Measurements from ENCODE around the gene ZSCAN21. TPM values are rescaled to one million over a fixed set of nuclear protein-coding genes. Genes with fewer than 3 reads are reported as not detected.

Gene ZSCAN21
- total RNA-seq, 1 donor from 2014 or later, result 18.5 TPM

DNA sequence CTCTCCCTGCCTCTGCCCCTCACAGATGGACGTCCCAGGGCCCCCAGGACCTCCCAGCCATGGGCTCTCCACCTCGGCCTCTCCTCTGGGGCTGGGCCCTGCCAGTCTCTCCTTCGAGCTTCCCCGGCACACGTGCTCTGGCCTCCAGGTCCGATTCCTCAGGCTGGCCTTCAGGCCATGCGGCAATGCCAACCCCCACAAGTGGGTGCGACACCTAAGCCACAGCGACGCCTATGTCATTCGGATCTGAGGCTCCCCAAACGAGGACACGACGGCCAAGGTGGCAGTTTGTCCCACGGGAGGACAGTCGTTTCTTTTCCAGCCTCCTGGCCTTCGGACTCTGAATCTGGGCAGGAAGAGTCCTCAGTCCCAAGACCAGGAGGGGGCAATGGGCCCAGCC is 57.1 kb downstream of the ZSCAN21 start:
- DNase-seq (ENCODE audit: low spot score), result no peak
- Mint-ChIP-seq H3K27ac (ENCODE audit: unreplicated experiment) (no peak overlapping the region), H3K4me1 (ENCODE audit: unreplicated experiment) (peaks cover 7% of the 10 kb centered on the region), H3K27me3 (ENCODE audit: unreplicated experiment) (peaks cover 14% of the 10 kb centered on the region), H3K9me3 (ENCODE audit: unreplicated experiment) (no peaks in the 10 kb centered on the region), H3K4me3 (ENCODE audit: unreplicated experiment) (no peak overlapping the region), H3K36me3 (ENCODE audit: low read depth, unreplicated experiment) (peaks cover 31% of the 10 kb centered on the region)
- TF ChIP-seq, protein P1, sequence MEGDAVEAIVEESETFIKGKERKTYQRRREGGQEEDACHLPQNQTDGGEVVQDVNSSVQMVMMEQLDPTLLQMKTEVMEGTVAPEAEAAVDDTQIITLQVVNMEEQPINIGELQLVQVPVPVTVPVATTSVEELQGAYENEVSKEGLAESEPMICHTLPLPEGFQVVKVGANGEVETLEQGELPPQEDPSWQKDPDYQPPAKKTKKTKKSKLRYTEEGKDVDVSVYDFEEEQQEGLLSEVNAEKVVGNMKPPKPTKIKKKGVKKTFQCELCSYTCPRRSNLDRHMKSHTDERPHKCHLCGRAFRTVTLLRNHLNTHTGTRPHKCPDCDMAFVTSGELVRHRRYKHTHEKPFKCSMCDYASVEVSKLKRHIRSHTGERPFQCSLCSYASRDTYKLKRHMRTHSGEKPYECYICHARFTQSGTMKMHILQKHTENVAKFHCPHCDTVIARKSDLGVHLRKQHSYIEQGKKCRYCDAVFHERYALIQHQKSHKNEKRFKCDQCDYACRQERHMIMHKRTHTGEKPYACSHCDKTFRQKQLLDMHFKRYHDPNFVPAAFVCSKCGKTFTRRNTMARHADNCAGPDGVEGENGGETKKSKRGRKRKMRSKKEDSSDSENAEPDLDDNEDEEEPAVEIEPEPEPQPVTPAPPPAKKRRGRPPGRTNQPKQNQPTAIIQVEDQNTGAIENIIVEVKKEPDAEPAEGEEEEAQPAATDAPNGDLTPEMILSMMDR (IDR thresholded peaks at IDR 0.05; ENCODE audit: unreplicated experiment), result no peak

DNA sequence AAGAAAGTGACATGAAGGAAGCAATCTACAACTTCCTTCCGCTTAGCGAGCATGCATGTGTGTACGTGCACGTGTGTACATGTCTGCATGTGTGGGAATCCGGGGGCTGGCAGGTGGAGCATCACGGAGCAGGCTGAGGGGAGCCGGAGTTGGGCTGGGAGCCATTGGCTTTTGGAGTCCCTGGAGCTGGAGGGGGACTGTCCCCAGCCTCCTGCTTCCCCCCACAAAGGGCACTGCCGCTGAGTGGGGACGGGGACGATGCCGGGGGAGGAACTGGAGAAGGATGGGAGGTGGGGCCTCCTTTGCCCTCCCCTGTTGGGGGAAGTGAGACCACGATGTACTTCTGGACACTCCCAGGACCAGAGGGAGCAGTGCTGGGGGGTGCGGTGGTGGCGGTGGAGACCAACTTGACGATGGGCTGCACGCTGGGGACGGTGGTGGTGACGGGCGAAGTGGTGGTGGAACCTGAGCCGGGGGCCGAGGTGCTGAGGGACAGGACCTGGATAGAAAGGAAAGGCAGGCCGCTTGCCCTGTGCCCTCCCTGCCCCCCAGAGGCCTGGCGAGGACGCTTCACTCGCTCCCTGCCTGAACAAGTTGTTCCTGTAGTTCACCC is 57.7 kb downstream of the ZSCAN21 start:
- H3K36me3 Mint-ChIP-seq (ENCODE audit: low read depth, unreplicated experiment), result peaks cover 34% of the 10 kb centered on the region

DNA sequence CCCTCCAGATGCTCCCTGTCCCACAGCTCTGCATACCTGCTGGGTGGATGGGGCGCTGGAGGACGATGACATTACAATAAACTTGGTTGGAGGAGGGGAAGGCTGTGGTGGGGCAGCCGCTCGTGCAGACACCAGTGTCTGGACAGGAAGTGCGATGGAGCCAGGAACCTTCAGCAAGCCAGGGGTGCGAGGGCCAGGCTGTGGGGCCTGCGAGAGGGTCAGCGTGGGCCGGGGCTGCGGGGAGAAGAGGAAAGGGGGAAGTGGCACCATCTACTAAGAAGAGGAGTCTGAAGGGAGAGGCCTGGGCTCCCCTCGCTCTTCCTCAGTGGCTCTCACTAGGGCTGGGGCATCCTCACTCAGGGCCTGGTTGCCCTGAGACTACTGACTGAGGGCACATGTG is 58.3 kb downstream of the ZSCAN21 start:
- H3K36me3 Mint-ChIP-seq (ENCODE audit: low read depth, unreplicated experiment), result peaks cover 39% of the 10 kb centered on the region
- H3K4me3 Mint-ChIP-seq (ENCODE audit: unreplicated experiment), result no peak overlapping the region
- H3K27ac Mint-ChIP-seq (ENCODE audit: unreplicated experiment), result no peak overlapping the region
- TF ChIP-seq, protein P1 (IDR thresholded peaks at IDR 0.05; ENCODE audit: unreplicated experiment), result no peak
- H3K4me1 Mint-ChIP-seq (ENCODE audit: unreplicated experiment), result peaks cover 2% of the 10 kb centered on the region
- no peak for DNase-seq (ENCODE audit: low spot score)
- H3K9me3 Mint-ChIP-seq (ENCODE audit: unreplicated experiment), result no peaks in the 10 kb centered on the region
- H3K27me3 Mint-ChIP-seq (ENCODE audit: unreplicated experiment), result peaks cover 9% of the 10 kb centered on the region

More for the DNA sequence above, 57.7 kb downstream of the ZSCAN21 start:
- TF ChIP-seq, protein P1 (IDR thresholded peaks at IDR 0.05; ENCODE audit: unreplicated experiment), result no peak
- Mint-ChIP-seq H3K4me1 (ENCODE audit: unreplicated experiment) (peaks cover 6% of the 10 kb centered on the region), H3K27ac (ENCODE audit: unreplicated experiment) (no peak overlapping the region), H3K27me3 (ENCODE audit: unreplicated experiment) (peaks cover 9% of the 10 kb centered on the region), H3K9me3 (ENCODE audit: unreplicated experiment) (no peaks in the 10 kb centered on the region), H3K4me3 (ENCODE audit: unreplicated experiment) (peak overlapping the region; percentile 68)
- no peak for DNase-seq (ENCODE audit: low spot score)

DNA sequence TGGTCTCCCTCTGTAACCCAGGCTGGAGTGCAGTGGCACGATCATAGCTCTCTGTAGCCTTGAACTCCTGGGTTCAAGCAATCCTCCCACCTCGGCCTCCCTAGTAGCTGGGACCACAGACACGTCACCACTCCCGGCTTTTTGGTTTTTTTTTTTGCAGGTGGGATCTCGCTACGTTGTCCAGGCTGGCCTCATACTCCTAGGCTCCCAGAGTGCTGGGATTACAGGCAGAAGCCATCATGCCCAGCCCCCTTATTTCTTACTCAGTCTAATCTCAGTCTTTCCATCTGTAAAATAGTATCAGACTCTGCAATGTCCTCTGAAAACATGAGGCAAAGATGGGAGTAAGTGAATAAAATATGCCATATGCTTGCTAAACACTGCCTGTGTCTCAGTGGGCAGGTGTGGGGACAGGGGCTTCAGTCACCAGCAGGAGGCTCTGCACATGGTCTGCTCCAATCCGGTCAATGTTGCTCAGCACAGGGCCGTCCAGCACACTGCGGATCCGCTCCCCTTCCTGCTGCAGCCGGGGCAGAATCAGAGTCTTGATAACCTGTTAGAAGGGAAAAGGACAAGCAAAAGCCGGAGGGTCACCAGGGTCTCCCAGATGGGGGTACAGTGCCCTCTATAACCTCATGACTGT is 60.1 kb downstream of the ZSCAN21 start:
- Mint-ChIP-seq H3K36me3 (ENCODE audit: low read depth, unreplicated experiment) (peaks cover 41% of the 10 kb centered on the region), H3K4me3 (ENCODE audit: unreplicated experiment) (peak overlapping the region; percentile 11), H3K27ac (ENCODE audit: unreplicated experiment) (no peak overlapping the region), H3K27me3 (ENCODE audit: unreplicated experiment) (peaks cover 5% of the 10 kb centered on the region), H3K9me3 (ENCODE audit: unreplicated experiment) (no peaks in the 10 kb centered on the region), H3K4me1 (ENCODE audit: unreplicated experiment) (peaks cover 2% of the 10 kb centered on the region)
- TF ChIP-seq, protein P1 (IDR thresholded peaks at IDR 0.05; ENCODE audit: unreplicated experiment), result no peak
- DNase-seq (ENCODE audit: low spot score), result no peak

DNA sequence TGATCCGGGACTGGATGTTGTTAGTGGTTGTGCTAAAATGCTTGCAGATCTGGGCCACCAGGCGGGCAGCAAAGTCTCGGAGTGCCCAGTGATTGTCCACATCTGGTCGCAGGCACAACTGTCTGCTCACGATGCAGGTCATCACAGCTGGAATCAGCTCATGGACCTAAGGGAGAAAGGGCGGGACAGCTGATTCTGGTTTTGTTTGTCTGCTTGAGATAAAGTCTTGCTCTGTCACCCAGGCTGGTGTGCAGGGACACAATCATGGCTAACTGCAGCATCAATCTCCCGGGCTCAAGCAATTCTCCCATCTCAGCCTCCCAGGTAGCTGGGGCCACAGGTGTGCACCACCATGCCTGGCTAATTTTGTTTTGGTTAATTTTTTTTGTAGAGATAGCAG is 61.6 kb downstream of the ZSCAN21 start:
- peak overlapping the region; percentile 86 for H3K4me3 Mint-ChIP-seq (ENCODE audit: unreplicated experiment)
- TF ChIP-seq, protein P1 (IDR thresholded peaks at IDR 0.05; ENCODE audit: unreplicated experiment), result no peak
- no peak overlapping the region for H3K27ac Mint-ChIP-seq (ENCODE audit: unreplicated experiment)
- H3K9me3 Mint-ChIP-seq (ENCODE audit: unreplicated experiment), result no peaks in the 10 kb centered on the region
- peaks cover 2% of the 10 kb centered on the region for H3K4me1 Mint-ChIP-seq (ENCODE audit: unreplicated experiment)
- no peak for DNase-seq (ENCODE audit: low spot score)
- peaks cover 6% of the 10 kb centered on the region for H3K27me3 Mint-ChIP-seq (ENCODE audit: unreplicated experiment)
- peaks cover 45% of the 10 kb centered on the region for H3K36me3 Mint-ChIP-seq (ENCODE audit: low read depth, unreplicated experiment)

All from endothelial cell (in vitro differentiated cells).